ENCODE results near the gene PAPOLA.

Gene PAPOLA

DNA sequence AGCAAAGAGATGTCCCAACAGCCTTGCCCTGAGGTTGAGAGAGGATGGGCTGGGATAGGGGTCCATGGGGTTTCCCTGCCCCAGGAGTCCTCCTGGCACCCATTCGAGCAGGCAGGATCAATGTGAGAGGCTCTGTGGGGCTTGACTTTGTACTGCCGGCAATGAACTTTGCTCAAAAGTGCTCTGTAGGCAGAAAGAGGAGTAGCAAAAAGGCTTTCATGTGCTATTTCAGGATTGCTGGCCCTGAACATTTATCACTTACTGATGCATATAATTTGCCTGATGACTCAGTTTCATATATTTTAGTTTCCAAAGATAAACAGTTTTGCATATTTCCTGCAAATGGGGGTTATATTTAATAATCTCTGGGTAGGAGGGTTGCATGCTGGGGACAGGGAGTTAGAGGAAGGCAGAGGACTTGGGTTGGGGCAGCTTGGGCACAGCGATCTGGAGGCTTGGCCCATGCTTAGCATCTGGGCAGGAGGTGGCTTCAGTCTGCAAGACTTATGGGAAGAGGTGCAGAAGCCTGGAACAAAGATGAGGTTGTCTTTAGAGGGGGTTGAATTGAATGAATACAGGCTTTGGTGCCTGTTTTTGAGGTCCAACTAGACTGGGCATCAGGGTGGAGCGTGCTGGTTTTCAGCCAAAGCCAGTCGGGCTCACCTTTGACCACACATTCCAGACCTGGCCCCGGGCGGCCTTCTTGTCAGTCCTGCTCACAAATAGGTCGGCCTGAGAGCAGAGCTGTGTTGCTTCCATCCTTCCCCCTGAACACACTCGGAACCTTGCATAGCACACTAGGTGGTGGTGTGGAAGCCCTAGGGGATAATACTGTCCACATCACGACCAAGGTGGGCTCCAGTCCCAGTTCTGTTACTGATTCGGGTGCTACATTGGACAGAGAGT, 101.4 kb downstream of the PAPOLA start:
- no peak overlapping the region for H3K4me3 ChIP-seq (replicated peaks; ENCODE audit: low read depth, low read length)
- DNase-seq (ENCODE audit: extremely low read depth, low read depth): no peak
- TF ChIP-seq, protein P1, sequence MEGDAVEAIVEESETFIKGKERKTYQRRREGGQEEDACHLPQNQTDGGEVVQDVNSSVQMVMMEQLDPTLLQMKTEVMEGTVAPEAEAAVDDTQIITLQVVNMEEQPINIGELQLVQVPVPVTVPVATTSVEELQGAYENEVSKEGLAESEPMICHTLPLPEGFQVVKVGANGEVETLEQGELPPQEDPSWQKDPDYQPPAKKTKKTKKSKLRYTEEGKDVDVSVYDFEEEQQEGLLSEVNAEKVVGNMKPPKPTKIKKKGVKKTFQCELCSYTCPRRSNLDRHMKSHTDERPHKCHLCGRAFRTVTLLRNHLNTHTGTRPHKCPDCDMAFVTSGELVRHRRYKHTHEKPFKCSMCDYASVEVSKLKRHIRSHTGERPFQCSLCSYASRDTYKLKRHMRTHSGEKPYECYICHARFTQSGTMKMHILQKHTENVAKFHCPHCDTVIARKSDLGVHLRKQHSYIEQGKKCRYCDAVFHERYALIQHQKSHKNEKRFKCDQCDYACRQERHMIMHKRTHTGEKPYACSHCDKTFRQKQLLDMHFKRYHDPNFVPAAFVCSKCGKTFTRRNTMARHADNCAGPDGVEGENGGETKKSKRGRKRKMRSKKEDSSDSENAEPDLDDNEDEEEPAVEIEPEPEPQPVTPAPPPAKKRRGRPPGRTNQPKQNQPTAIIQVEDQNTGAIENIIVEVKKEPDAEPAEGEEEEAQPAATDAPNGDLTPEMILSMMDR (IDR thresholded peaks at IDR 0.05; ENCODE audit: low read depth, low read length, missing control alignments): no peak

DNA sequence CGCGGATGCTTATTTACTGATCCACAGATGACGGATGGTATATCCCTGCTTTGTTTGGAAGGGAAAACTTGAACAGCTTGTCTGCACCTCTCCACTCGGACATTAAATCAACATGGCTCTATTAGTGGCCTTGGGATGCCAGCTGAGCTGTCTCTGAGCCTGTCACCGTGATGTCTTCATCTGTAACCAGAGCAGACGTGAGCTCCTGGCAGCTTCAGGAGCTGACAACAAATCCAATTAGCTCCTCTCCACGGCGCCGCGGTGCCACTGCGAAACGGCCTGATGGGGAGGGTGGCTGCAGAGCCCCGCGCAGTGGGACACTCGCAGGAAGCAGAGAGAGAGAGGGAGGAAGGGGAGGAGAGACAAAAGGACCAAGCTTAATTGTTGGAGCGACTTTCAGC, 112.3 kb downstream of the PAPOLA start:
- no peak for DNase-seq (ENCODE audit: extremely low read depth, low read depth)
- no peak overlapping the region for H3K4me3 ChIP-seq (replicated peaks; ENCODE audit: low read depth, low read length)
- TF ChIP-seq, protein P1 (IDR thresholded peaks at IDR 0.05; ENCODE audit: low read depth, low read length, missing control alignments): no peak

DNA sequence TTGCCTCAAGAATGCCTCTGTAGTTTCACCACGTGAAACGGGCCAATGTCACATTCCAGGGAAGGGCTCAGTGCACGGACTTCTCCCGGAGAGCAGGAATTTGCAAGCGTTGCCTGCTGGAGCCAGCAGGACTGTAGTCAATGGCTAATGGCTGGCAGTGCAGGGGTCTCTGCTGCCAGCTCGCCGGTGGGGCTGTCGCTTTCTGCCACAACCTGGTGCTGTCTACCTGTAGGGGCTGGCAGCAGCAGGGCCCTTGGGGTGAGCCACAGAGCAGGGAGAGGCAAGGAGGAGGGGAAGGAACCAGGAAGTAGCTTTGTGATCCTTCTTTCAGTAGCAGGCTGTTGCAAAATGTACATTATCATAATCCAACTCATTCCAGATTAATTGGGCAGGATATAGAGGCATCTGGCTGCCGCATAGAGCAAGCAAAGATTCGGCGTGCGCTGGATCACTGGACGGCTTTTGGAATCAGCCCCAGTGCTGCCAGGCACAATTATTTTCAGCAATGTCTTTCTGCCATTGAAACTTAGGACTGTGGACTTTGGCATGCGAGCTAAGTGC, 114.1 kb downstream of the PAPOLA start:
- no peak overlapping the region for H3K4me3 ChIP-seq (replicated peaks; ENCODE audit: low read depth, low read length)
- TF ChIP-seq, protein P1 (IDR thresholded peaks at IDR 0.05; ENCODE audit: low read depth, low read length, missing control alignments): no peak
- no peak for DNase-seq (ENCODE audit: extremely low read depth, low read depth)
